ENCODE measurements around the gene LTBP3. TPM values are rescaled to one million over a fixed set of nuclear protein-coding genes. Genes with fewer than 3 reads are reported as not detected.
"Not testable (repeated sequence)": the region's sequence is repeated elsewhere in the genome, so short reads cannot be mapped to it uniquely, and the experiment has no call there.

The LTBP3 gene
- total RNA-seq, 2 experiments from 2014 or later, result 80.2 to 92.5 TPM

DNA sequence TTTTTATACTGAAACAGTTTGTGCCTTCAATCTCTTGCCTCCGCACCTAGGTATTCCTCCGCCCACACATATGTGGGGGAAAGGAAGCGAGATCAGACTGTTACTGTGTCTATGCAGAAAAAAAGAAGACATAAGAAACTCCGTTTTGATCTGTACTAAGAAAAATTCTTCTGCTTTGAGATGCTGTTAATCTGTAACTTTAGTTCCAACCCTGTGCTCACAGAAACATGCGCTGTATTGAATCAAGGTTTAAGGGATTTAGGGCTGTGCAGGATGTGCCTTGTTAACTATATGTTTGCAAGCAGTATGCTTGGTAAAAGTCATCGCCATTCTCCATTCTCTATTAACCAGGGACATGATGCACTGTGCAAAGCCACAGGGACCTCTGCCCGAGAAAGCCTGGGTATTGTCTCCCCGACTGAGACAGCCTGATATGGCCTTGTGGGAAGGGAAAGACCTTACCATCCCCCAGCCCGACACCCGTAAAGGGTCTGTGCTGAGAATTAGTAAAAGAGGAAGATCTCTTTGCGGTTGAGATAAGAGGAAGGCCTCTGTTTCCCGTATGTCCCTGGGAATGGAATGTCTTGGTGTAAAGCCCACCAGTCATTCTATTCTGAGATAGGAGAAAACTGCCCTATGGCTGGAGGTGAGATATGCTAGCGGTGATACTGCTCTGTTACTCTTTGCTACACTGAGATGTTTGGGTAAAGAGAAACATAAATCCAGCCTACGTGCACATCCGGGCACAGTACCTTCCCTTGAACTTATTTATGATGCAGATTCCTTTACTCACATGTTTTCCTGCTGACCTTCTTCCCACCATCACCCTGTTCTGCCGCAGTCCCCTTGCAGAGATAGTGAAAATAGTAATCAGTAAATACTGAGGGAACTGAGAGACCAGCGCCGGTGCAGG is 35.2 kb downstream of the LTBP3 start:
- Mint-ChIP-seq H3K27ac (peak overlapping the region; percentile 88), H3K4me1 (peaks cover 51% of the 10 kb centered on the region), H3K4me3 (peak overlapping the region; percentile 40)
- POLR2A ChIA-PET; DNase-seq; H3K9me3 Mint-ChIP-seq; H3K36me3 Mint-ChIP-seq (ENCODE audit: low read depth); H3K27me3 Mint-ChIP-seq: not testable (repeated sequence)
- CTCF ChIA-PET, result interaction anchor here (1.3 kb wide), 1 partner anchor 34 kb away, joined by 4 read pairs; no protein-coding TSS in a partner anchor

GRCh38 chr11:65521777-65522521 is 36.2 kb downstream of the LTBP3 start:
- POLR2A ChIA-PET; H3K9me3 Mint-ChIP-seq; H3K36me3 Mint-ChIP-seq (ENCODE audit: low read depth); DNase-seq; H3K27me3 Mint-ChIP-seq: not testable (repeated sequence)
- CTCF ChIA-PET, result interaction anchor here (1.2 to 1.9 kb wide), 3 partner anchors 12 to 35 kb away, joined by 4 to 7 read pairs (median 6); no protein-coding TSS in a partner anchor
- Mint-ChIP-seq H3K27ac (peak overlapping the region; percentile 73), H3K4me3 (peak overlapping the region; percentile 40), H3K4me1 (peaks cover 45% of the 10 kb centered on the region)

GRCh38 chr11:65518941-65519549 is 39.1 kb downstream of the LTBP3 start:
- H3K27ac Mint-ChIP-seq; H3K27me3 Mint-ChIP-seq; POLR2A ChIA-PET; H3K4me3 Mint-ChIP-seq; DNase-seq; H3K36me3 Mint-ChIP-seq (ENCODE audit: low read depth); H3K9me3 Mint-ChIP-seq: not testable (repeated sequence)
- CTCF ChIA-PET, result interaction anchor here (0.6 to 1.0 kb wide), 2 partner anchors 33 to 202 kb away, joined by 3 read pairs; no protein-coding TSS in a partner anchor
- peaks cover 36% of the 10 kb centered on the region for H3K4me1 Mint-ChIP-seq

GRCh38 chr11:65516135-65516968 is 41.8 kb downstream of the LTBP3 start:
- POLR2A ChIA-PET, result no interaction called here
- no peaks in the 10 kb centered on the region for H3K9me3 Mint-ChIP-seq
- peak overlapping the region; percentile 71 for H3K27ac Mint-ChIP-seq
- DNase-seq, result no peak
- H3K27me3 Mint-ChIP-seq, result peaks cover 2% of the 10 kb centered on the region
- peaks cover 2% of the 10 kb centered on the region for H3K36me3 Mint-ChIP-seq (ENCODE audit: low read depth)
- CTCF ChIA-PET, result interaction anchor here (0.6 to 1.2 kb wide), 4 partner anchors 9 to 394 kb away, joined by 3 to 7 read pairs (median 3); no protein-coding TSS in a partner anchor
- H3K4me3 Mint-ChIP-seq, result no peak overlapping the region
- H3K4me1 Mint-ChIP-seq, result peaks cover 10% of the 10 kb centered on the region

- H3K9me3 Mint-ChIP-seq; H3K4me3 Mint-ChIP-seq; H3K36me3 Mint-ChIP-seq (ENCODE audit: low read depth); POLR2A ChIA-PET; H3K27me3 Mint-ChIP-seq; DNase-seq; H3K27ac Mint-ChIP-seq: not testable (repeated sequence)
- peaks cover 28% of the 10 kb centered on the region for H3K4me1 Mint-ChIP-seq
- CTCF ChIA-PET, result interaction anchor here (0.6 to 8.3 kb wide), 5 partner anchors 29 to 196 kb away, joined by 3 to 98 read pairs (median 3); no protein-coding TSS in a partner anchor
Observed at GRCh38 chr11:65512311-65512710, 45.8 kb downstream of the LTBP3 start.

DNA sequence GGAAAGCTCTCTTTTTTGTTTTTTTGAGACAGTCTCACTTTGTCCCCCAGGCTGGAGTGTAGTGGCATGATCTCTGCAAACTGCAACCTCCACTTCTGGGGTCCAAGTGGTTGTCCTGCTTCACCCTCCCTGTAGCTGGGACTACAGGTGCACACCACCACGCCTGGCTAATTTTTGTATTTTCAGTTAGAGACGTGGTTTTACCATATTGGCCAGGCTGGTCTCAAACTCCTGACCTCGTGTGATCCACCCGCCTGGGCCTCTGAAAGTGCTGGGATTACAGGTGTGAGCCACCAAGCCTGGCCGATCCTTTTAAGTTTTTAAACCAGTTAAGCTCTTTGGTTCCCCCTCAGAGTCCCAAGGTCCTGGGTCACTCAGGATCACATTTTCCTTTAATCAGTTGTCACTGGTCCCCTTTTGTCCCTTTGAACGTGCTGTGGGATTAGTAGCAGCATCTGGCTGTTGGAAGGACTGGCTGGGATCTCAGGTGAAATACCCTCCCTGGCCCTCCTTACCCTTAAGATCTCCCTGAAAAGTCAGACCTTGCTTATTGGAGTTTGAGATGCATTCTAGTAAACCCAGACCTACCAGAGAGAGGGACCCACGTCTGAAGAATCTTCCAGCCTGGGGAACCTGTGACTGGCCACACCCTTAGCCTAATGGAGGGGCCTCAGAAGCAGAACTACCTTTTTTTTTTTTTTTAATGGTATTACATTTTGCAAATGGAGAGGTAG is 51.2 kb downstream of the LTBP3 start:
- Mint-ChIP-seq H3K27ac (peak overlapping the region; percentile 78), H3K27me3 (no peaks in the 10 kb centered on the region), H3K9me3 (no peaks in the 10 kb centered on the region), H3K4me1 (peaks cover 54% of the 10 kb centered on the region), H3K36me3 (ENCODE audit: low read depth) (peaks cover 39% of the 10 kb centered on the region), H3K4me3 (no peak overlapping the region)
- POLR2A ChIA-PET, result interaction anchor here (0.6 to 15.5 kb wide), 6 partner anchors 9 to 309 kb away, joined by 3 to 781 read pairs (median 4); partner anchors contain the start of genes MALAT1 and NEAT1
- peak; percentile 34 for DNase-seq
- CTCF ChIA-PET, result interaction anchor here (1.0 to 8.3 kb wide), 19 partner anchors 9 to 245 kb away, joined by 3 to 98 read pairs (median 3); partner anchors contain the start of genes FRMD8 and MALAT1

DNA sequence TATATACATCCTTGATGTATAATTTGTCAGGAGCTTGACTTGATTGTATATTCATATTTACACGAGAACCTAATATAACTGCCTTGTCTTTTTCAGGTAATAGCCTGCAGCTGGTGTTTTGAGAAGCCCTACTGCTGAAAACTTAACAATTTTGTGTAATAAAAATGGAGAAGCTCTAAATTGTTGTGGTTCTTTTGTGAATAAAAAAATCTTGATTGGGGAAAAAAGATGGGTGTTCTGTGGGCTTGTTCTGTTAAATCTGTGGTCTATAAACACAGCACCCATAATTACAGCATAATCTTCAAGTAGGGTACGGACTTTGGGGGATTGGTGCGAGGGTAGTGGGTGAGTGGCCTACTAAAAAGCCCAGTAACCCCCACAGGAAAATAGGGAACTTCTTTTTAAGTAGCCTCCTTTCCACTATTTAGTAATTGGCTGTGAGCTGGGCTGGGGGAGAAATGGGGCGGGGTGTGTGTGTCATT is 51.8 kb downstream of the LTBP3 start:
- no peak overlapping the region for H3K4me3 Mint-ChIP-seq
- peak overlapping the region; percentile 78 for H3K27ac Mint-ChIP-seq
- CTCF ChIA-PET, result interaction anchor here (0.7 to 8.3 kb wide), 15 partner anchors 8 to 244 kb away, joined by 3 to 98 read pairs (median 3); partner anchors contain the start of genes FRMD8 and MALAT1
- DNase-seq, result no peak
- H3K4me1 Mint-ChIP-seq, result peaks cover 54% of the 10 kb centered on the region
- peaks cover 39% of the 10 kb centered on the region for H3K36me3 Mint-ChIP-seq (ENCODE audit: low read depth)
- H3K9me3 Mint-ChIP-seq, result no peaks in the 10 kb centered on the region
- no peaks in the 10 kb centered on the region for H3K27me3 Mint-ChIP-seq
- POLR2A ChIA-PET, result interaction anchor here (1.3 to 15.5 kb wide), 4 partner anchors 8 to 118 kb away, joined by 4 to 781 read pairs (median 34); partner anchors contain the start of genes MALAT1 and NEAT1

DNA sequence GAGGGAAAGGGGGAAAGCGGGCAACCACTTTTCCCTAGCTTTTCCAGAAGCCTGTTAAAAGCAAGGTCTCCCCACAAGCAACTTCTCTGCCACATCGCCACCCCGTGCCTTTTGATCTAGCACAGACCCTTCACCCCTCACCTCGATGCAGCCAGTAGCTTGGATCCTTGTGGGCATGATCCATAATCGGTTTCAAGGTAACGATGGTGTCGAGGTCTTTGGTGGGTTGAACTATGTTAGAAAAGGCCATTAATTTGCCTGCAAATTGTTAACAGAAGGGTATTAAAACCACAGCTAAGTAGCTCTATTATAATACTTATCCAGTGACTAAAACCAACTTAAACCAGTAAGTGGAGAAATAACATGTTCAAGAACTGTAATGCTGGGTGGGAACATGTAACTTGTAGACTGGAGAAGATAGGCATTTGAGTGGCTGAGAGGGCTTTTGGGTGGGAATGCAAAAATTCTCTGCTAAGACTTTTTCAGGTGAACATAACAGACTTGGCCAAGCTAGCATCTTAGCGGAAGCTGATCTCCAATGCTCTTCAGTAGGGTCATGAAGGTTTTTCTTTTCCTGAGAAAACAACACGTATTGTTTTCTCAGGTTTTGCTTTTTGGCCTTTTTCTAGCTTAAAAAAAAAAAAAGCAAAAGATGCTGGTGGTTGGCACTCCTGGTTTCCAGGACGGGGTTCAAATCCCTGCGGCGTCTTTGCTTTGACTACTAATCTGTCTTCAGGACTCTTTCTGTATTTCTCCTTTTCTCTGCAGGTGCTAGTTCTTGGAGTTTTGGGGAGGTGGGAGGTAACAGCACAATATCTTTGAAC is 52.5 kb downstream of the LTBP3 start:
- CTCF ChIA-PET, result interaction anchor here (0.7 to 8.3 kb wide), 13 partner anchors 9 to 149 kb away, joined by 3 to 98 read pairs (median 3); partner anchors contain the start of gene FRMD8
- POLR2A ChIA-PET, result interaction anchor here (0.5 to 15.5 kb wide), 8 partner anchors 8 to 324 kb away, joined by 3 to 781 read pairs (median 4); partner anchors contain the start of genes CAPN1, MALAT1 and NEAT1
- peaks cover 39% of the 10 kb centered on the region for H3K36me3 Mint-ChIP-seq (ENCODE audit: low read depth)
- no peaks in the 10 kb centered on the region for H3K27me3 Mint-ChIP-seq
- DNase-seq, result no peak
- no peak overlapping the region for H3K4me3 Mint-ChIP-seq
- H3K9me3 Mint-ChIP-seq, result no peaks in the 10 kb centered on the region
- peaks cover 52% of the 10 kb centered on the region for H3K4me1 Mint-ChIP-seq
- peak overlapping the region; percentile 78 for H3K27ac Mint-ChIP-seq

DNA sequence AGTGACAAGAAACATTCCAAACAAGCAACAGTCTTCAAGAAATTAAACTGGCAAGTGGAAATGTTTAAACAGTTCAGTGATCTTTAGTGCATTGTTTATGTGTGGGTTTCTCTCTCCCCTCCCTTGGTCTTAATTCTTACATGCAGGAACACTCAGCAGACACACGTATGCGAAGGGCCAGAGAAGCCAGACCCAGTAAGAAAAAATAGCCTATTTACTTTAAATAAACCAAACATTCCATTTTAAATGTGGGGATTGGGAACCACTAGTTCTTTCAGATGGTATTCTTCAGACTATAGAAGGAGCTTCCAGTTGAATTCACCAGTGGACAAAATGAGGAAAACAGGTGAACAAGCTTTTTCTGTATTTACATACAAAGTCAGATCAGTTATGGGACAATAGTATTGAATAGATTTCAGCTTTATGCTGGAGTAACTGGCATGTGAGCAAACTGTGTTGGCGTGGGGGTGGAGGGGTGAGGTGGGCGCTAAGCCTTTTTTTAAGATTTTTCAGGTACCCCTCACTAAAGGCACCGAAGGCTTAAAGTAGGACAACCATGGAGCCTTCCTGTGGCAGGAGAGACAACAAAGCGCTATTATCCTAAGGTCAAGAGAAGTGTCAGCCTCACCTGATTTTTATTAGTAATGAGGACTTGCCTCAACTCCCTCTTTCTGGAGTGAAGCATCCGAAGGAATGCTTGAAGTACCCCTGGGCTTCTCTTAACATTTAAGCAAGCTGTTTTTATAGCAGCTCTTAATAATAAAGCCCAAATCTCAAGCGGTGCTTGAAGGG is 53.3 kb downstream of the LTBP3 start:
- peaks cover 39% of the 10 kb centered on the region for H3K36me3 Mint-ChIP-seq (ENCODE audit: low read depth)
- H3K27ac Mint-ChIP-seq, result peak overlapping the region; percentile 82
- CTCF ChIA-PET, result interaction anchor here (1.9 to 8.3 kb wide), 4 partner anchors 17 to 90 kb away, joined by 6 to 98 read pairs (median 6); no protein-coding TSS in a partner anchor
- no peaks in the 10 kb centered on the region for H3K27me3 Mint-ChIP-seq
- no peak overlapping the region for H3K4me3 Mint-ChIP-seq
- peaks cover 48% of the 10 kb centered on the region for H3K4me1 Mint-ChIP-seq
- POLR2A ChIA-PET, result interaction anchor here (0.6 to 15.5 kb wide), 6 partner anchors 25 to 694 kb away, joined by 3 to 781 read pairs (median 4); partner anchors contain the start of gene NEAT1
- no peaks in the 10 kb centered on the region for H3K9me3 Mint-ChIP-seq
- no peak for DNase-seq

Data from activated CD4-positive, alpha-beta T cell treated with anti-CD3 and anti-CD28 coated beads, Interleukin-2, amount 10 ng/mL, durations not matched to agents 7 days and 5 days (primary cell).